Mesothelial cell of epicardium (in vitro differentiated cells): ENCODE results near the gene NKG7. TPM values are rescaled to one million over a fixed set of nuclear protein-coding genes. Genes with fewer than 3 reads are reported as not detected.

Experiments
- DNase-seq, 2 experiments: peaks; one replicate each; pipeline ENCODE4 v3.0.0; 2021; ENCODE audit warnings: low spot score in 2 of 2; ENCODE audit not compliant: unreplicated experiment in 2 of 2
- H3K27ac Mint-ChIP-seq: 2 replicates; pipeline ENCODE4 v1.8.0; 2021; ENCODE audit warnings: mixed read lengths
- H3K27me3 Mint-ChIP-seq: 2 replicates; pipeline ENCODE4 v1.8.0; 2021; ENCODE audit warnings: low read depth, mixed read lengths
- H3K36me3 Mint-ChIP-seq: 2 replicates; pipeline ENCODE4 v1.8.0; 2021; ENCODE audit warnings: mixed read lengths
- H3K4me1 Mint-ChIP-seq: 2 replicates; pipeline ENCODE4 v1.8.0; 2021; ENCODE audit warnings: mixed read lengths
- H3K4me3 Mint-ChIP-seq: 2 replicates; pipeline ENCODE4 v1.8.0; 2021; ENCODE audit warnings: mild to moderate bottlenecking, moderate library complexity, mixed read lengths
- H3K9me3 Mint-ChIP-seq: 2 replicates; pipeline ENCODE4 v1.8.0; 2021; ENCODE audit warnings: mixed read lengths
- total RNA-seq: library from RNA; stranded (reverse); gene quantifications from 3 replicates; pipeline ENCODE4 v1.2.1, GENCODE V29; 2021
- TF ChIP-seq, protein P1 (sequence below): fragments of 200-600 bp; sonication (generic); IDR thresholded peaks from one replicate; pipeline ENCODE4 v1.5.0; 2021; ENCODE audit warnings: antibody characterized with exemption; ENCODE audit not compliant: unreplicated experiment

NKG7 gene
- total RNA-seq, 1 donor from 2014 or later, result not detected

DNA sequence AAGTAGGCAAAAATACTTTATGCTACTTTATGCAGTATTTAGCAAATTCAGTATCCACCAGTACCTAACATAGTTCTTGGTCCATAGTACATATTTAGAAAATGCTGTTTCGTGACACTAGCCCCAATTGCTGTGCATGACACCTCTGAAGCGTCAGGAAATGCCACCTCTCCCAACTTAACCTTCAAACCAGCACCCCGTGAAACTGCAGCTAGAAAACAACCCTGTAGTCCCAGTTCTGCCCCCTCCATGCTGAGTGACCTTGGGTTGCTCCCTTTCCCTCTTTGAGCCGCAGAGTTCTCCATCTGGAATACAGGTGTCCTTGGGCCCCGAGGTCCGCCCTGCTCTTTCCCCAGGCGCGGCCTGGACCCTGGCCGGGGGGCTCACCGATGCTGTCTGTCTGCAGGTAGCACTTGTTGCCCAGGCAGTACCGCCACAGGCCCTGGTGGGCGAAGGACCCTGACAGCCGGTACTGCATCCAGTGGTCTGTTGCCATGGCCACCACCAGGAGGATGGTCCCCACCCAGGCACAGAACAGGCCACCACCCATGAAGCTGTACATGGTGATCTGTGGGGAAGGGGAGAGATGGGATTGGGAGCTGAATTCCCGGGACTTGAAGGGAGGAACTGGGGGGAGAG lies 14.5 kb upstream of the NKG7 start:
- H3K4me3 Mint-ChIP-seq, result no peak overlapping the region
- peaks cover 6% of the 10 kb centered on the region for H3K4me1 Mint-ChIP-seq
- H3K9me3 Mint-ChIP-seq, result no peaks in the 10 kb centered on the region
- TF ChIP-seq, protein P1, sequence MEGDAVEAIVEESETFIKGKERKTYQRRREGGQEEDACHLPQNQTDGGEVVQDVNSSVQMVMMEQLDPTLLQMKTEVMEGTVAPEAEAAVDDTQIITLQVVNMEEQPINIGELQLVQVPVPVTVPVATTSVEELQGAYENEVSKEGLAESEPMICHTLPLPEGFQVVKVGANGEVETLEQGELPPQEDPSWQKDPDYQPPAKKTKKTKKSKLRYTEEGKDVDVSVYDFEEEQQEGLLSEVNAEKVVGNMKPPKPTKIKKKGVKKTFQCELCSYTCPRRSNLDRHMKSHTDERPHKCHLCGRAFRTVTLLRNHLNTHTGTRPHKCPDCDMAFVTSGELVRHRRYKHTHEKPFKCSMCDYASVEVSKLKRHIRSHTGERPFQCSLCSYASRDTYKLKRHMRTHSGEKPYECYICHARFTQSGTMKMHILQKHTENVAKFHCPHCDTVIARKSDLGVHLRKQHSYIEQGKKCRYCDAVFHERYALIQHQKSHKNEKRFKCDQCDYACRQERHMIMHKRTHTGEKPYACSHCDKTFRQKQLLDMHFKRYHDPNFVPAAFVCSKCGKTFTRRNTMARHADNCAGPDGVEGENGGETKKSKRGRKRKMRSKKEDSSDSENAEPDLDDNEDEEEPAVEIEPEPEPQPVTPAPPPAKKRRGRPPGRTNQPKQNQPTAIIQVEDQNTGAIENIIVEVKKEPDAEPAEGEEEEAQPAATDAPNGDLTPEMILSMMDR, result no peak
- no peaks in the 10 kb centered on the region for H3K36me3 Mint-ChIP-seq
- no peak overlapping the region for H3K27ac Mint-ChIP-seq
- no peaks in the 10 kb centered on the region for H3K27me3 Mint-ChIP-seq
- DNase-seq, result no peak

- Mint-ChIP-seq H3K27ac (no peak overlapping the region), H3K36me3 (no peaks in the 10 kb centered on the region), H3K4me1 (no peaks in the 10 kb centered on the region), H3K4me3 (no peak overlapping the region), H3K27me3 (no peaks in the 10 kb centered on the region), H3K9me3 (no peaks in the 10 kb centered on the region)
- DNase-seq, result no peak
- TF ChIP-seq, protein P1, result no peak
Measured at GRCh38 chr19:51382004-51382403, 9.6 kb upstream of the NKG7 start.

- Mint-ChIP-seq H3K36me3 (no peaks in the 10 kb centered on the region), H3K27ac (no peak overlapping the region), H3K4me1 (no peaks in the 10 kb centered on the region), H3K4me3 (no peak overlapping the region), H3K9me3 (no peaks in the 10 kb centered on the region), H3K27me3 (no peaks in the 10 kb centered on the region)
- TF ChIP-seq, protein P1, result no peak
- no peak for DNase-seq
Measured at GRCh38 chr19:51380379-51380778, 7.9 kb upstream of the NKG7 start.

- H3K27ac Mint-ChIP-seq, result no peak overlapping the region
- H3K4me3 Mint-ChIP-seq, result no peak overlapping the region
- H3K9me3 Mint-ChIP-seq, result no peaks in the 10 kb centered on the region
- H3K27me3 Mint-ChIP-seq, result peaks cover 6% of the 10 kb centered on the region
- H3K36me3 Mint-ChIP-seq, result no peaks in the 10 kb centered on the region
- no peak for DNase-seq
- no peaks in the 10 kb centered on the region for H3K4me1 Mint-ChIP-seq
- TF ChIP-seq, protein P1, result no peak
Measured at GRCh38 chr19:51377422-51377821, 5.0 kb upstream of the NKG7 start.

DNA sequence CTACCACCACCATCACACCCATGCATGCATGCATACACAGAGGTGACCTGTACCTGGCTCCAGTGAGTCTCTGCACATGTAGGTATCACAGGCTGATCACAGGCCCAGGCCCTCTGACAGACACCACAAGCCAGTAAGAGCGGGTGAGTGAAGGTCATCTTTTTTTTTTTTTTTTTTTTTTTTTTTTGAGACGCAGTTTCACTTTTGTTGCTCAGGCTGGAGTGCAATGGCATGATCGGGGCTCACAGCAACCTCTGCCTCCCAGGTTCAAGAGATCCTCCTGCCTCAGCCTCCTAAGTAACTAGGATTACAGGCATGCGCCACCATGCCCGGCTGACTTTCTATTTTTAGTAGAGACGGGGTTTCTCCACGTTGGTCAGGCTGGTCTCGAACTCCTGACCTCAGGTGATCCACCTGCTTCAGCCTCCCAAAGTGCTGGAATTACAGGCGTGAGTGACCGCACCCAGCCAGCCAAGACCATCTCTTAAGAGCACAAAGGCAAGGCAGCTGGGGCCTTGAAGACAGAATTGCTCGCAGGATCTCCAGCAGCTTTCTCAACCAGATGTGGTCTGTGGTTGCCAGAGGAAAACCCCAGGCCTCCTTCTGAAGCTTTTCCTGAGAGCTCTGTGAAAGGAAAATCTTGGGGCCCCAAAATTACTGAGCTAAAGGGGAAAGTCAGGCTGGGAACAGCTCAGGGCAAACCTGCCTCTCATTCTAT lies 3.2 kb upstream of the NKG7 start:
- Mint-ChIP-seq H3K36me3 (no peaks in the 10 kb centered on the region), H3K27me3 (peaks cover 17% of the 10 kb centered on the region), H3K4me3 (no peak overlapping the region), H3K27ac (no peak overlapping the region), H3K4me1 (no peaks in the 10 kb centered on the region), H3K9me3 (no peaks in the 10 kb centered on the region)
- no peak for DNase-seq
- TF ChIP-seq, protein P1, result no peak
